ENCODE measurements around the gene REEP5.

The REEP5 gene

GRCh38 chr5:112918136-112918535, 3.9 kb downstream of the REEP5 start:
- no peak for DNase-seq (ENCODE audit: extremely low read depth, low read depth)
- TF ChIP-seq, protein P1, sequence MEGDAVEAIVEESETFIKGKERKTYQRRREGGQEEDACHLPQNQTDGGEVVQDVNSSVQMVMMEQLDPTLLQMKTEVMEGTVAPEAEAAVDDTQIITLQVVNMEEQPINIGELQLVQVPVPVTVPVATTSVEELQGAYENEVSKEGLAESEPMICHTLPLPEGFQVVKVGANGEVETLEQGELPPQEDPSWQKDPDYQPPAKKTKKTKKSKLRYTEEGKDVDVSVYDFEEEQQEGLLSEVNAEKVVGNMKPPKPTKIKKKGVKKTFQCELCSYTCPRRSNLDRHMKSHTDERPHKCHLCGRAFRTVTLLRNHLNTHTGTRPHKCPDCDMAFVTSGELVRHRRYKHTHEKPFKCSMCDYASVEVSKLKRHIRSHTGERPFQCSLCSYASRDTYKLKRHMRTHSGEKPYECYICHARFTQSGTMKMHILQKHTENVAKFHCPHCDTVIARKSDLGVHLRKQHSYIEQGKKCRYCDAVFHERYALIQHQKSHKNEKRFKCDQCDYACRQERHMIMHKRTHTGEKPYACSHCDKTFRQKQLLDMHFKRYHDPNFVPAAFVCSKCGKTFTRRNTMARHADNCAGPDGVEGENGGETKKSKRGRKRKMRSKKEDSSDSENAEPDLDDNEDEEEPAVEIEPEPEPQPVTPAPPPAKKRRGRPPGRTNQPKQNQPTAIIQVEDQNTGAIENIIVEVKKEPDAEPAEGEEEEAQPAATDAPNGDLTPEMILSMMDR (IDR thresholded peaks at IDR 0.05; ENCODE audit: low read depth, low read length): no peak

- no peak for DNase-seq (ENCODE audit: extremely low read depth, low read depth)
- TF ChIP-seq, protein P1 (IDR thresholded peaks at IDR 0.05; ENCODE audit: low read depth, low read length): no peak; the same call in 1 of the 2 replicates
Measured at GRCh38 chr5:112917453-112917995, 4.5 kb downstream of the REEP5 start.

DNA sequence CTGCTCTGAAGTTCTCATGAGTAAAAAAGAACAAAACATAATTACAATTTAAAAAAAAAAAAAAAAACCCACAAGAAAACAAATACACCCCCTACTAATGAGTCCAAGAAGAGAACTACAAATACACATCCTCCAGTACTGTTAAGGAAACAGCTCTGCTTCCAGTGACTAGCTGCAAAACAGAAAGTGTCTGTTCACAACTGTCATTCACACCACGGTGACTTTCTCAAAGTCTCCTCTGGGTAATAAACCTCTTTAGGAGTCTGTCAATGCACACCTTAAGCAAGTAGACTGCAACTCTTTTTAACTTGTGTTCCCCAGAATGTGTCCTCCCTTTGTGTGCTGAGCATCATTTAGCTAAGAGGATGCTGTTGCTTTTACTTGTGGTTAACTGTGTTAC, 6.2 kb downstream of the REEP5 start:
- TF ChIP-seq, protein P1 (IDR thresholded peaks at IDR 0.05; ENCODE audit: low read depth, low read length): no peak
- DNase-seq (ENCODE audit: extremely low read depth, low read depth): no peak

- TF ChIP-seq, protein P1 (IDR thresholded peaks at IDR 0.05; ENCODE audit: low read depth, low read length): no peak
- no peak for DNase-seq (ENCODE audit: extremely low read depth, low read depth)
Measured at GRCh38 chr5:112914584-112914983, 7.4 kb downstream of the REEP5 start.

DNA sequence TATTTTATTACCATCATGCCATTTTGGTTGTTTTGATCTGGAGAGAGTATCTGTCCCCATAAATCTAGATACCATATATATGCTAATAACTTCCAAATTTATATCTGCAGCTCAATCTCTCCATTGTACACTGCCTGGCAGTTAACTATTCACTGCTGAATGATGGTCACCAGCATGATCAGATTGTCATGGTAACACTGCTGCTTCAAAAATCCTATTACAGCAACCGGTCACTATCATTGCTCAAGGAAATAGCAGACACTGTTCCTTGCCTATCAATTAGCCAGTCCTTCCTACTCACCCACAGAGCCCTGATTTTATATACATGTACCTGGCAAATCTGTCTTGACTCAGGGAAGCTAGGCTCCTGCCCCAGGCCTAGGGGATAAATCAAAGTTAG, 11.5 kb downstream of the REEP5 start:
- DNase-seq (ENCODE audit: extremely low read depth, low read depth): no peak
- TF ChIP-seq, protein P1 (IDR thresholded peaks at IDR 0.05; ENCODE audit: low read depth, low read length): no peak

DNA sequence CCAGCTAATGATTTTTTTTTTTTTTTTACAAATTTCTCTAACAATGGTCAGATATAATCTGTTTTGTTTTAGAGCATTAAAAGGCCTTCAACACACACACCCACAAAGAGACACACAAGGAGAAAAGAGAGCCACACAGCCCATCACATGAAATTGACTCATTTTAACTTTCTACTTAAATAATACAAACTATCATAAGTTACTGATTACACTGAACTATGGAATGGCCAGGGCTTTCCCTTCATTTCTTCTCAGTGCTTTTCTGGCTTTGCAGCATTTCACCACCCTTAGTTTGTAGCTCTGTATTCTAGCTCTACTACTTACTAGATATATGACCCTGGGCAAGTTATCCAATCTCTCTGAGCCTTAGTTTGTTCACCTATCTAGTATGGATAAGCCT, 13.2 kb downstream of the REEP5 start:
- TF ChIP-seq, protein P1 (IDR thresholded peaks at IDR 0.05; ENCODE audit: low read depth, low read length): no peak
- DNase-seq (ENCODE audit: extremely low read depth, low read depth): no peak

- no peak for DNase-seq (ENCODE audit: extremely low read depth, low read depth)
- TF ChIP-seq, protein P1 (IDR thresholded peaks at IDR 0.05; ENCODE audit: low read depth, low read length): no peak
Measured at GRCh38 chr5:112907166-112907631, 14.8 kb downstream of the REEP5 start.

Measured in AG09319 (cell line).